NT2/D1 (cell line): ENCODE results near the gene SDCCAG8.

Source experiments
- DNase-seq: peaks from one replicate; pipeline ENCODE4 v3.0.0-alpha.2; 2011; ENCODE audit warnings: low read depth, low spot score
- H3K27me3 ChIP-seq: 2 replicates; pipeline ENCODE4 v1.6.0; 2011; ENCODE audit warnings: mild to moderate bottlenecking; ENCODE audit not compliant: insufficient read length, insufficient read depth
- H3K36me3 ChIP-seq: 2 replicates; pipeline ENCODE4 v1.6.1; 2011; ENCODE audit warnings: mild to moderate bottlenecking, low read length, mixed read lengths; ENCODE audit not compliant: insufficient read depth, insufficient read length
- H3K4me1 ChIP-seq: 2 replicates; pipeline ENCODE4 v1.5.1; 2011; ENCODE audit not compliant: insufficient read depth, insufficient read length
- H3K4me3 ChIP-seq: 2 replicates; pipeline ENCODE4 v1.5.1; 2011; ENCODE audit warnings: low read depth; ENCODE audit not compliant: insufficient read length
- H3K9ac ChIP-seq: 2 replicates; pipeline ENCODE4 v1.6.0; 2011; ENCODE audit warnings: low read depth; ENCODE audit not compliant: insufficient read length
- H3K9me3 ChIP-seq: 2 replicates; pipeline ENCODE4 v1.5.1; 2011; ENCODE audit warnings: mild to moderate bottlenecking, low read length; ENCODE audit not compliant: insufficient read depth
- SUZ12 ChIP-seq: IDR thresholded peaks from 2 replicates; pipeline ENCODE4 v1.6.1; 2011; ENCODE audit not compliant: insufficient read length, insufficient read depth; ENCODE audit errors: extremely low read depth
- YY1 ChIP-seq: IDR thresholded peaks from 2 replicates; pipeline ENCODE4 v1.6.1; 2011; ENCODE audit not compliant: insufficient read length, insufficient read depth
- ZNF274 ChIP-seq: IDR thresholded peaks from 2 replicates; pipeline ENCODE4 v1.6.1; 2011; ENCODE audit warnings: mild to moderate bottlenecking, low read depth, low read length

The SDCCAG8 gene

DNA sequence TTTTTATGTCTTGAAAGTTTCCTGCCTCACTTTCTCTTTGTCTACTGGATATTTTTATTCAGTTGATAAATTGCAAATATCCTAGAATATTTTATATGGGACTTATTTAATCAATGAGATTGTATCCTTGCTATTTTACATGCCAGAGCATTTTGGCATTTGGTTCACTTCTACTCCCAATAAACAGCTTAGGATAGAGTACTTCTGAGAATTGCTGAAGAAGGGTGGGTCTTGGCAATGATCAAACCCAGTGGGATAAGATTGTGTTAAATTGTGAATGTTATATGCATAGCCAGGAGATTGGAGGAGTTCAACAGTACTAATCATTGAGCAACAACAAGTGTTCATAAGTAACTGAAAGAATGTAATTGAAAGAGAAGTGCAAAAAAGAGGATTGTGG is 60.1 kb downstream of the SDCCAG8 start:
- Histone ChIP-seq H3K9me3 (no peaks in the 10 kb centered on the region), H3K4me3 (no peak overlapping the region), H3K4me1 (no peaks in the 10 kb centered on the region), H3K27me3 (no peaks in the 10 kb centered on the region), H3K9ac (no peak overlapping the region), H3K36me3 (peaks cover 13% of the 10 kb centered on the region)
- TF ChIP-seq SUZ12, result no peak
- no peak for TF ChIP-seq YY1
- no peak for TF ChIP-seq ZNF274
- DNase-seq, result no peak

DNA sequence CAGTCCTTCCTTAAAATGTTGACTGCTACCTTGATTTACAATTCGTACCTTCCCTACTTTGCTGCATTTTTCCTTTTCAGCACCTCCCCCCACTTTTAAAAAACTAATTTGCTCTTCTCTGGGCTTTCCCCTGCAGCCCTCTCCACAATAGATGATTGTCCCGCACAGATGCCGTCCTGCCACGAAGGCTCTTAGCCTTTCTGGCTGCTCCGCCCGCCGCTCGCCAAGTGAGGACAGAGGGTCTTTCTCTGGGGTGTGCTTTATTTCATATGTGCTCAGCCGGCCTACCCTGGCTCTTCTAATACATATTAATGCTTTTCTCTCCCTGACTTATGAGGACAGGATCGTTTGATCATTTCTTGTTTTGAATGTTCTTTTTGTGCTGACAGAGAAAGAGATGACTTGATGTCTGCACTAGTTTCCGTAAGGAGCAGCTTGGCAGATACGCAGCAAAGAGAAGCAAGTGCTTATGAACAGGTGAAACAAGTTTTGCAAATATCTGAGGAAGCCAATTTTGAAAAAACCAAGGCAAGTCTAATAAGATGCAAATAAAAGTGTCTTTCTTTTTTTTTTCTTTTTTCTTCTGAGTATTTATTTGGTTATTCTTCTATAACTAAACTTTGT is 60.6 kb downstream of the SDCCAG8 start:
- Histone ChIP-seq H3K4me1 (no peaks in the 10 kb centered on the region), H3K9ac (no peak overlapping the region), H3K36me3 (peaks cover 13% of the 10 kb centered on the region), H3K9me3 (no peaks in the 10 kb centered on the region), H3K27me3 (no peaks in the 10 kb centered on the region), H3K4me3 (no peak overlapping the region)
- TF ChIP-seq ZNF274 (no peak), SUZ12 (no peak), YY1 (no peak)
- peak; percentile 23 for DNase-seq

DNA sequence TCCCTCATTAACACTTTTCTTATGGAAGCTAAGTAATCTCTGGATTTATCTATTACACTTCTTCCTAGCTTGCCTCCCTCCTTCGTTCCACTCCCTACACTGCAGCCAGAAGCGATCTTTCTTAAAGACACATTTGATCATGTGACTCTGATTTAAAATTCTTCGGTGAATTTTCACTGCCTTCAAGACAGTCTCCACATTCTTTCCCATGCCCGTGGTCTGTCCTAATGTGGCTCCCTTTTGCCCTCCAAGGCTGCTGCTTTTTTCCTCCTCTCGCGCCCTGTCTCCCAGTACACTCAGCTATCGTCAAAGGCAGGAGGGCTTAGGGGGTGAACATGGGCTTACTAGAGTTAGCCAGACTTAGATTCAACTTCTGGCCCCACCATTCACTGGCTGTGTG is 64.4 kb downstream of the SDCCAG8 start:
- no peaks in the 10 kb centered on the region for H3K27me3 ChIP-seq
- no peaks in the 10 kb centered on the region for H3K9me3 ChIP-seq
- H3K9ac ChIP-seq, result no peak overlapping the region
- DNase-seq, result no peak
- H3K4me1 ChIP-seq, result no peaks in the 10 kb centered on the region
- peaks cover 13% of the 10 kb centered on the region for H3K36me3 ChIP-seq
- TF ChIP-seq YY1 (no peak), SUZ12 (no peak), ZNF274 (no peak)
- H3K4me3 ChIP-seq, result no peak overlapping the region

DNA sequence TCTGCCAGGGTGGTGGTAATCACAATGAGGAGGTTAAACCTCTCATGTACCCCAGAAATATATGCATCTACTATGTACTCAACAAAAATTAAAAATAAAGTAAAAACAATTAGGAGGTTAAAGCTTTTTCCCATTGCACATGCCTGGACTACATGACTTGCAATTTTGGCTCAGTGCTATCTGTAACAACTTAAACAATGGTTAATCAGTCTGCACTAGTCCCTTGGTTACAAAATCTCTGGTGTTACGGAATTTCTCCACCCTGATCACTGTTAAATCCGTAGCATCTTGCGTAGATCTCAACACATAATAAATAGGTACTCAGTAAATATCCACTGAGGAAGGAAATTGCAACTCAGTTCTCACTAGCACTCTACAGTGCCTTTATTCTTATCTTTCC is 66.5 kb downstream of the SDCCAG8 start:
- Histone ChIP-seq H3K9me3 (no peaks in the 10 kb centered on the region), H3K4me3 (no peak overlapping the region), H3K4me1 (no peaks in the 10 kb centered on the region), H3K36me3 (peaks cover 13% of the 10 kb centered on the region), H3K27me3 (no peaks in the 10 kb centered on the region), H3K9ac (no peak overlapping the region)
- no peak for DNase-seq
- TF ChIP-seq SUZ12, result no peak
- no peak for TF ChIP-seq YY1
- TF ChIP-seq ZNF274, result no peak

DNA sequence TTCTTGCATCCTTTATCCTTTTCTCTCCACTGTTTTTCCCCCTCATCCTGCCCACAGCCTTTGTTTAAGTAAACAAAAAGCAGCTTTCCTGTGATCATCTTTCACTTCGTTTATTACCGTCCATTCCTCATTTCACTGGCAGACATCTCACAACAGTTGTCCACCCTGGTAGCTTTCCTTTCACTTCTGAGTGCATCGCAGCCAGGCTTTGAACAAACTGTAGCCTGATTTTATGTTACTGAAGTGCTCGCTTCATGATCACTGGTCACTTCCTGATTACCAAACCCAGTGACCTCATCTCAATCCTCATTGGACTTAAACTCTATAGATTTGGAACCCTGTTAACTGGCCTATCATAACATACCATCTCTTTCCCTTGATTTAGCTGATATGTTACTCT is 67.7 kb downstream of the SDCCAG8 start:
- Histone ChIP-seq H3K27me3 (no peaks in the 10 kb centered on the region), H3K9ac (no peak overlapping the region), H3K36me3 (peaks cover 3% of the 10 kb centered on the region), H3K4me1 (no peaks in the 10 kb centered on the region), H3K9me3 (no peaks in the 10 kb centered on the region), H3K4me3 (no peak overlapping the region)
- TF ChIP-seq SUZ12, result no peak
- no peak for TF ChIP-seq ZNF274
- no peak for TF ChIP-seq YY1
- no peak for DNase-seq

DNA sequence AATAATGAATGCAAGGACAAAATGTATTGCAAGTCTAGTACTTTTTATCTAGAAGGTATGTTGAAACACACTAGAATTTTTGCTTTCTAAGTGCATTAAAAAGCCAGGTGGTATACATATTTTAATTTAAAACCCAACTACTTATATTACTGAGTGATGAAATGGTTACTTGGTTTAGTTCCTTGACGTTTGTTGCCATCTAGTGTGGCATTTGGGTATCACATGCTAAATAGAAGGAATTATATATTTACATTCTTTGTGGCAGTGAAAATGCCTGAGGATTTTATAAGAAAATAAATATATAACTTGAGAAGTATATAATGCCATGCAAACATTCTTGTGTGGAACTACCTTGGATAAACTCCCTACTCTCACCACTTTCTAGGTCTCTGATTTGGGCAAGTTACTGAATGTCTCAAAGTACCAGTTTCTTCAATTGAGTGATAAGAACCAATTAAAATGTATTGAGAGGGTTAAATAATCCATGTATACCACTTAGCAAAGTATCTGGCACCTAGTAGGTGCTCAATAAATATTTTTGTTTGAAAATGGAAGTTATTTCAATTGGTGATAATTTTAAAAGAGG is 69.6 kb downstream of the SDCCAG8 start:
- Histone ChIP-seq H3K36me3 (peaks cover 1% of the 10 kb centered on the region), H3K27me3 (no peaks in the 10 kb centered on the region), H3K4me3 (no peak overlapping the region), H3K9me3 (no peaks in the 10 kb centered on the region), H3K4me1 (no peaks in the 10 kb centered on the region), H3K9ac (no peak overlapping the region)
- TF ChIP-seq ZNF274 (no peak), SUZ12 (no peak), YY1 (no peak)
- peak; percentile 70 for DNase-seq

DNA sequence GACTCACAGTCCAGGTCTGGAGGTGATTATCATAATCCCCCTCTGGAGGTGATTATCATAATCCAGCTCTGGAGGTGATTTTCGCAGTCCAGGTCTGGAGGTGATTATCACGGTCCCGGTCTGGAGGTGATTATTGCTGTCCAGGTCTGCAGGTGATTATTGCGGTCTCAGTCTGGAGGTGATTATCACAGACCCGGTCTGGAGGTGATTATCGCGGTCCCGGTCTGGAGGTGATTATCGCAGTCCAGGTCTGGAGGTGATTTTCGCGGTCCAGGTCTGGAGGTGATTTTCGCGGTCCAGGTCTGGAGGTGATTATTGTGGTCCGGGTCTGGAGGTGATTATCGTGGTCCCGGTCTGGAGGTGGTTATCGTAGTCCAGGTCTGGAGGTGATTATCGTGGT is 76.6 kb downstream of the SDCCAG8 start:
- Histone ChIP-seq H3K27me3 (no peaks in the 10 kb centered on the region), H3K9me3 (no peaks in the 10 kb centered on the region), H3K4me3 (no peak overlapping the region), H3K4me1 (no peaks in the 10 kb centered on the region), H3K9ac (no peak overlapping the region), H3K36me3 (peaks cover 19% of the 10 kb centered on the region)
- DNase-seq, result no peak
- TF ChIP-seq ZNF274 (no peak), YY1 (no peak), SUZ12 (no peak)

DNA sequence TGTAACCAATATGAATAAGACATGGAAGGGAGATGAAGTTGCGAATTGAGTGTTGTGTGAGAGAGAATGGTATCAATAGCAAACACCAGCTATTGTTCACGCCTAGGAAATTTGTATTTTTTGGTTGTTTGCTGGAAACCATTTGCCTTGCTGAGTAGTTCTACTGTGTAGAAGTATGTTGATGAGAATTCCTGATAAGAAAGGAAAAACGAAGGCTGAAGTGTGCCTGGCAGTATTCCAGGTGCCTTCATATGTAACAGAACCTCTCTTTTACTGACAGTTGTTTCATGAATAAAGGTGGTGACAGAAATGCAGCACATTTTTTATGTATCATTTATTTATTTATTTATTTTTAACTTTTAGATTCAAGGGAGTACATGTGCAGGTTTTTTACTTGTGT is 79.5 kb downstream of the SDCCAG8 start:
- no peak for DNase-seq
- no peaks in the 10 kb centered on the region for H3K27me3 ChIP-seq
- no peak overlapping the region for H3K4me3 ChIP-seq
- peaks cover 21% of the 10 kb centered on the region for H3K36me3 ChIP-seq
- no peaks in the 10 kb centered on the region for H3K4me1 ChIP-seq
- H3K9me3 ChIP-seq, result no peaks in the 10 kb centered on the region
- no peak overlapping the region for H3K9ac ChIP-seq
- TF ChIP-seq SUZ12 (no peak), ZNF274 (no peak), YY1 (no peak)
